GM19468 (cell line): ENCODE results near the gene FREM2.

Experiments
- ATAC-seq: cut with Tn5 transposase; IDR thresholded peaks from one replicate; pipeline ENCODE4 v1.9.1; 2021; ENCODE audit warnings: mild to moderate bottlenecking, moderate library complexity, moderate number of reproducible peaks; ENCODE audit not compliant: unreplicated experiment; ENCODE audit errors: extremely low read depth

FREM2 gene

DNA sequence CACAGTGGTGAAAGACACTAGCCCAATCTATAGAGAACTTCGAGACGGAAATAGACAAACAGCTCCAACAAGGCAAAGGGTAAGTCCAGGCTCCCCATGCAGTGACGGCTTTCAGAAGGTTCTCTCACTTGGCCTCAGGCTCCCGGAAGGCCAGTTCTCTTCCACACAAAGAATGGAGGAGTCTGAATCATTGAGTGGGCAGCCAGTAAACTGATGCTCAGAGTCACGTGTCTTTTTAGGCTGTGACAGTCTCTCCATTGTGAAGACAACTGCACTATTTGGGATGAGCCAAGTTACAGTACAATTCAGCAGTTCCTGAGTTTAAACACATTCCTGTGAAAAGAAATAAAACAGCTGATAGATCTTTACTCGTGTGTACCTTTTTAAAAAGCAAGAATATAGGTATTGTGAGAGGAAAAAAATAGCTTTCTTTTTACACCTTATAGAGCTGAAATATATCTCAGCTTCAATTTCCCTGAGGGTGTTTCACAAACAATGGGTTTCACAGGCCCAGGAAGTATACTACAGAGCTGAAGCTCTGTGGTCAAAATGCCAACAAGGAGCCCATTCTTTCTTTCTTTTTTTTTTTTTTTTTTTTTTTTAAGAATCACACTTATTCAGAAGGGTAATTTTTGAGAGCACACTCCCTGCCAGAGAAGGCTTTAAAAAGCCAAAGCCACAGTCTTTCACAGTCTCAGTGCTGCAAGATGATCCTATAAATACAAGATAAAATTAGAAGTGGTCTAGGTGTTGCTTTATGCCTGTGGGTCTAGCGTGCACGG lies 135.1 kb downstream of the FREM2 start:
- ATAC-seq: no peak

DNA sequence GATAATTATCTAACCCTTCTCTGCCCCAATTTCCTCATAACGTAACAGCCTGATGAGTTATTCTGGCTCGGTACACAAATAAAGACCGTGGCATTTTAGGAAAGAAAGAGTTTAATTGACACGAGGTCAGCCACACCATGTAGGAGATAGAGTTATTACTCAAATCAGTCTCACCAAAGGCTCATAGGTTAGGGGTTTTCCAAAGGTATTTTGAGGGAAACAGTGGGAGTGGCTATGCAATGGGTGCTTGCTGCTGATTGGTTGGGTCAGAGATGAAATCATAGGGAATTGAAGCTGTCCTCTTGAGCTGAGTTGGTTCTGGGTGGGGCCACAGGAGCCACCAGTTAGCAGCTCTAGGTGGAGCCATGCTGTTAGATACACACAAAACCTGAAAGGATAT lies 137.5 kb downstream of the FREM2 start:
- ATAC-seq: peak; percentile 10

DNA sequence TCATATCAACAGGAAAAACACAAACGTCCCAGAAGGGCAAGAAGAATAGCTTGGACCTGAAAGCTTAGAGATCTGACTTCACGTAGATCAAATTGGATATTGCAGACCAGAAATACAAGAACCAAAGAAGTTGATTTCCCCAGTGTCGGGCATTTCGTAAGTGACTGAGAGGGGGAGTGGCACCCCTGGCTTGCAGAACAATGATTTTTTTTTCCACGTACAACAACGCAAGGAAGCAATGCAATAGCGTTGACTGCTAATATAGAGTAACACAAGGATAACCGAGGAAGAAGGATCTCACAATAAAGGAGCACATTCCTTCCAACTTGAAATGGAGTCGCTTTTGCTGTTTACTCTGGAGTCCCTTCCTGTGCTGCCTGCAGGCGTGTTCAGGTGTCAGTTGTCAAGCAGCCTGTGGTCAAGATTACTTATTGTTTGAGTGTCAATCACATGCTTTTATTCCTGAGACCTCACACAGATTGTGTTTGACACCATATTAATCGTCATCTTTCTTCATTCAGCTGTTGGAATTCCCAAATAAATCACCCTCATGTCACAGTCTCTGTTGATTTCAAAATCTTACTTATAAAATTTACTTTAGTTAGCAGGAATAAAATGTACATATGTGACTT lies 139.4 kb downstream of the FREM2 start:
- no peak for ATAC-seq

DNA sequence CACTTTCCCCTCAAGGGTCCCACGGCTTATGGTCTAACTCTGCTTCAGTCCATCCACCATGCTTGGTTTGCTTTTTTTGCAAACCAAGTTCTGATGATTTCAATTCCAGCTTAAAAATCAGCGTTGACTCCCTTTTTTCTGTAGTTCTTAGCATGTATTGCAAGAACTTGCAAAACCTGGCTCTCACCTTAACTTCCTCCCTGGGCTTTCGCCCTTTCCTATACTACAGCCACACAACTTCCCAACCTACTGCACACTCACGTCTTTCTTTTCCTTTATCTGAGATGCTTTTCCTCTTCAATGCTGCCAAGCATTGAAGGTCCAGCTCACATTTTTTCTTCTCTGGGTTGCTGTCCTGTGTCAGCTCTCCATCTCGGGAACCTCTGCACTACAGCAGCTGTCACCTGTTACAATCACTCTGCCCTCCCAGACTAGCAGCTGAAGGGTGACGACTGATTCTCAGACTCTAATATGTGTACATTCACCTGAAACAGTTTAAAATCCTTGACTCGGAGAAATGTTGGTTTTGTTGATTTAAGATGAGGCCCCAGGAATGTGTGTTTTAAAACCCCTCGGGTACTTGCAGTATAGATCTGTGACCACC lies 143.7 kb downstream of the FREM2 start:
- ATAC-seq: no peak

DNA sequence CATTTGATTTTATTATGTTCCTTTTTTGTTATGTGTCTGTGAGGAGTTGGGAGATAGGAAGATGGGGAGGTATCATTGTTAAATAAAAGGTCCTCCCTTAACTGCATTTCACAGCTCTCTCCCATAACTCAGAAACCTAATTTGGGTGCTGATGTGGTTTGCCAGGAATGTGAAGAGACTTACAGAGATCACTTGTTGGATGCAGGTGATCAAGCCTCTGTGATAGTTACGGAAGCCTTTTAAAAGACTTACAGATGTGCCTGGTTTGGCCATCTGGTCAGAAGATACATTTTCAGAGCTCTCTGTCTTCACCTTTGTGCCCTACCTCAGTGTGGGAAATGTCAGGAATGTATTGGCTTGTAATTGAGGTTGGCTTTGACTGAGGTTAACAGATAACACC lies 157.7 kb downstream of the FREM2 start:
- no peak for ATAC-seq

DNA sequence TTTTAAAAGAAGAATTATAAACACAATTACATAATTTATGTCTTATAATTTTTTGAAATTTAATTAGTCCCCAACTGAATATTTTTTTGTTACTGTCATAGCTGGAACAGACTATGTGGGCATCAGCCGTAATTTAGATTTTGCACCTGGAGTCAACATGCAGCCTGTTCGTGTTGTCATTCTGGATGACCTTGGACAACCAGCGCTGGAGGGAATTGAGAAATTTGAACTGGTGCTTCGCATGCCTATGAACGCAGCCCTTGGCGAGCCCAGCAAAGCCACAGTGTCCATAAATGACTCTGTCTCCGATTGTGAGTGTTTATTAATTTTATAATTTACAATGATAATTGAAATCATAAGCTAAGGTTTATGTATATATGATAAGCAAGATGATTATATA lies 161.5 kb downstream of the FREM2 start:
- no peak for ATAC-seq

DNA sequence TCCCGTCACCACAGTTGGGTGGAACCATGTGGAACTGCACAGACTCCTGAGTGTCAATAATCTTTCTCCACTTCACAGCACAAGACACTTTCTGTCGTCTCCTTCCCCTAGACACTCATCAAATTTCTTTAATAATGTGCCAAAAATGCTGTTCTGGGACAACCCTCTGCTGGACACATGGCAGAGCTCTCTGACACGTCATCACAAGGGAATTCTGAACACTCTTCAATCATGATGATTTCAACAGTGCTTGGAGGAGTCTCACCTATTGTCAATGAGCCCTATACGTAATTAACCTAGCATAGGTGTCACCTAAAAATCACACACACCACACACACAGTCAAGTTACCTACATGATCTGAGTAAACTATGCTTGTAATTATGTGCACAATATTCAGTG lies 162.4 kb downstream of the FREM2 start:
- ATAC-seq: no peak

DNA sequence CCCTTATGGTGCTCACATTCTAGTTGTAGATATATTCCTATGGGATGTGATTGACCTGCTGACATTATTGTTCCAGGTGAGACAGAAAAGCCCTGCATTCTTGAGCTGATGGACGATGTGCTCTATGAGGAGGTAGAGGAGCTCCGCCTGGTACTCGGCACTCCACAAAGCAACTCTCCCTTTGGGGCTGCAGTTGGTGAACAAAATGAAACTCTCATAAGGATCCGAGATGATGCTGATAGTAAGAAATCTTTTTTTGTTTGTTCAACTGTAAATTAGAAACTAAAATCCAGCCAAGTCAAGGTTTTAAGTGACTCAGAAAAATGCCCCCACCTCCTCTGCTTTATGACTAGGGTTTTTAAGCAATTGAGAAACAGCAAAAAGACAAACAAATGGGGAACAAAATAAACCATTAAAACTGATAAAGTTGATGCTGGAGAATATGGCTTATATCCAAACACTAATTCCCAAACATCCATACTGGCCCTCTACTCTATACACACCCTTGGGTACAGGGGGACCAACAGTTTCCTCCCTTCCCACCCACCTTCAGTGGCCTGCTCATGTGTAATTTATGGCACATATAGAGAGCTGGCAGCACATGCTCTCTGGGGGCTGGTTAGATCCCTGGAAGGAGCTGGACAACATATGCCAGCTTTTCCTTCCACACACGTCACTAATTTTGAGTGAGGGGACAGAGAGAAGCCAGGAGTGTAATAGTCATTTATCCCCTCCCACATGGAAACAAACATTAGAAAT lies 164.2 kb downstream of the FREM2 start:
- no peak for ATAC-seq

DNA sequence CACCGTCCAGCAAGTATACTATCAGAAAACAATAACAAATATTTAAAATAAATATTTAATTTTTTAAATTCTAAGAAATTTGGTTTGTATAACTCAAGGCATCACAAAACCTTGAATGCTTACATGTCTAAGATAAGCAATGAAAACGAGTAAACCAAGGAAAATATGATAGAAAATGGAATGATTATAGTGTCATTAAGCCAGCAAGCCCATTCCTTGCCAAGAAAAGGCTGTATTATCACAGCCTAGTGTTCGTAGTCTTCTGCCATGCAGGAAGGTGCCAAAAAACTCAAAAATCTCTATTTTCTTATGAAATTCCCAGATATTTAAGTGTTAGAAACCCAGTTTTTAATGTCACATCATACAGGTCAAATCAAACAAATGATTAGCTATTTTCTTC lies 167.3 kb downstream of the FREM2 start:
- no peak for ATAC-seq

DNA sequence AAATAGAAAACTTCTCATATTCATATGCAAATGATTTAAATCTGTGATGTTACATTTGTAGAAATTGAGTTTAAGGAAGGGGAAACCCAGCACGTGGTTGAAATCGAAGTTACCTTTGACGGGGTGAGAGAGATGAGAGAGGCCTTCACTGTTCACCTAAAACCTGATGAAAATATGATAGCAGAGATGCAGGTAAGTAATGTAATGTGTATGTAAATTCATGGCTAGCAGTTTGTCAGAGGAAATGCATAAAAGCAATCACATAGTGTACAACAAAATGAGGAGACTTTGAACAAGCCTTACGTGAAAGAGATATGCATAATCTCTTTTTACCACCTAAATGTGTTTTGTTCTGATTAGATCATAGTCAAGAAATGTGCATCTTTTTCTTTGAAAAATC lies 169.2 kb downstream of the FREM2 start:
- no peak for ATAC-seq

DNA sequence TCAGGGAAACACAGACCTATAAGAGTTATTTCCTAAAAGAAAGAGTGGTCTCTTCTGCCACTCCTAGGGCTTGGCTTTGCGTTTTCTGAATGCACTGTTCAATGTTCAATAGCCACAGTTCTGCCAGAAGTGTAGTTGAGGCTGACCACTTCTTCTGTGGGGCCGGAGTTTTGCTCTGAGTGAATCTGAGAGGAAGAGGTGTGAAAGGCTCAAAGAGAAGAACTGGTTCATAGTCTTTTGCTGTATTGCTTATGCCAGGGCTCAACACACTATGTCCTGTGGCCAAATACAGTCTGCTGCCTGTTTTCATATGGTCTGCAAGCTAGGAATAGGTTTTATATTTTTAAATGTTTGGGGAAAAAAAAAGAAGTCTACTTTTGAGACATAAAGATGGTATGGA lies 175.6 kb downstream of the FREM2 start:
- ATAC-seq: no peak

DNA sequence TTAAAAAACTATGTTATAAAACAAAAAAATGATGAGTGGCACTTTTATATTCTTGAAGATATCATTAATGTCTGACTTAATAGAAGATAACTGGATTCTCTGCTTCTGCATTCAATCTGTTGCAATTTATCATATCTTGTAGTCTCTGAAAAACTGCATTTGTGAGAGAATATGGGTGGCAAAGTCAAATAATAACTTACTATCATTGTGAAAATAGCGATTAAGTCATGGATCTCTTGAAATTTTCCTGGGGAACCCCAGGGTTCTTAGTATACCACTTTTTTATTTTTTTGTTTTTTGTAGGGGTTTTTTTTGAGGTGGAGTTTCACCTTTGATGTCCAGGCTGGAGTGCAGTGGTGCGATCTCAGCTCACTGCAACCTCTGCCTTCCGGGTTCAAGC lies 176.7 kb downstream of the FREM2 start:
- no peak for ATAC-seq

DNA sequence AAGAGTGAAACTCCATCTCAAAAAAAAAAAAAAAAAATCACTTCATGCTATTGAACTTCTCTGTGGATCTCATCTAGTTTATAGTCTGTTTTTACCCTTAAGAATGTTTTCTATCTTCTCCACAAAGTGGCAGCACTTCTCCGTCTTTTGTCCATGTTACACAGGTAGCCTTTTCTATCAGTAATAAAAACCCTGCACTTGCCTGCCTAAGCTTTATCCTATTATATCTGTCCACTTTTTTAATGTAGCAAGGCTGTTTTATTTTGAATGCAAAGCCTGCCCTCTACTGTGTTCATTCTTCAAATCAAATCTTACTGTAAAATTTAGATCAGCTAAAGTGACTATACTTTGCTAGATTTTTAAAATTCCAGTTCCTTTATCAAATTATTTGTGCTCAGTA lies 179.8 kb downstream of the FREM2 start:
- no peak for ATAC-seq

DNA sequence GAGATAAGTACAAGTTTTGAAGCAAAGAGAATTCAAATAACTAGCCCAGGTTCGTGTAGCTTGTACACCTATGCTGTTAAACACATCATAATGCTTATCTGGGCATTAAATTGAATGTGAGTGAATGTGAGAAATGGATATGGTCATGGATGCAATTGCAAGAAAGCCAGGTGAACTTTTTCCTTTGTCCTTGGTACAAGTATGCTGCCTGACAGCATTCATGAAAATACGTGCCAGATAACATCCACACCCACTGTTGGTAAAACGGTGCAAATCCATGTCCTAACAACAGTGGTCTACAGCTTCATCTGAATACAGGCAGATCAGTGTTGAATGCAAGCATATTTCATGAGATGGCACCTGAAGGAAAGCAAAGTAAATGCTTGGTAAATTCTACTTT lies 181.5 kb downstream of the FREM2 start:
- ATAC-seq: no peak

DNA sequence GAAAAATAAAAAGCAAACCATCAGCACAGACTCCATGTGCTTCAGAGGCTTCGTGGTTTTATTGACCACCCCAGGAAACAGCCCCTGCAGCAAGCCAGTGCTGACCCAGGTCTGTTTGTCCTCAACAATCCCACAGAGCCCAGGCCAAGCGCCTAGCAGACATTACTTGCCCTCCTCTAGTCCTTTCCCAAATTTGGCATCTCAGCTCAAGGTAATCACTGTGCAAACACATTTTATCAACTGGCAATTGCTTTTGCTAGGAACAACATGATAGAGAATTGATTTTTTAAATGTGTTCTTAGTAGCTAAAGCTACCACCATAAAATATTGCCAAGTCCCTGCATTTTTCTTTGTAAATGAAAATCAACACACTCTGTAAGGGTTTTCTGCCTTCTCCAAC lies 182.0 kb downstream of the FREM2 start:
- no peak for ATAC-seq

DNA sequence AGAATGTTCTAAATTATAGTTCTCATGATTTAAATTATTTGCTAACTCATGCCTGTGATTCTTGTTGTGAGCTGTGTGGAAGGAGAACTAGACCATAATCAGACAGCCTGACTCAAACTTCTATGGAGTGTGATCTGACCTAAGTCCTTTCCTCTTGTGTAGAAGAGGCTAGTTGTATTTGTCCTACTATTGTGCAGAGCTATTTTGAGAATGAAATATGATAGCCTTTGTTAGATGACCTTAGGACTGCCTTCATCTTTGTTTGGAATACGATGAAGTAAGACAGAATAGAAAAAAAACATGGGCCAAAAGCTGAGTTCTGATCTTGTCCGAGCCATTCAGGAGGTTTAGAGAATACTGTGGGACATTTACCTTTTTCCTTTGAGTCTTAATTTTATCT lies 184.4 kb downstream of the FREM2 start:
- no peak for ATAC-seq

DNA sequence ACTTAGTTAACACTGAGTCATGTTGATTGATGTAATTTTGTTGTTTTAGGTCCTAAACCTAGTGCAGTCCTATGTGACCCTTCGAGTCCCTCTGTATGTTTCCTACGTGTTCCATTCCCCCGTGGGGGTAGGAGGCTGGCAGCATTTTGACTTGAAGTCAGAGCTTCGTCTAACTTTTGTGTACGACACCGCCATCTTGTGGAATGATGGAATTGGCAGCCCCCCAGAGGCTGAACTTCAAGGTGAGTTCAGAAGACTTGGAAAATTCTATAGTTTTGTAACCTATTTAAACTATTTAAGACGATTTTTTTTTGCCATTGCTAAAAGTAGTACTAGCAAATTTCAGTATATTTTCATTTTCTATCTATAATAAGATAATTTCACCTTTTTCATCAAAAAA lies 185.8 kb downstream of the FREM2 start:
- ATAC-seq: no peak

DNA sequence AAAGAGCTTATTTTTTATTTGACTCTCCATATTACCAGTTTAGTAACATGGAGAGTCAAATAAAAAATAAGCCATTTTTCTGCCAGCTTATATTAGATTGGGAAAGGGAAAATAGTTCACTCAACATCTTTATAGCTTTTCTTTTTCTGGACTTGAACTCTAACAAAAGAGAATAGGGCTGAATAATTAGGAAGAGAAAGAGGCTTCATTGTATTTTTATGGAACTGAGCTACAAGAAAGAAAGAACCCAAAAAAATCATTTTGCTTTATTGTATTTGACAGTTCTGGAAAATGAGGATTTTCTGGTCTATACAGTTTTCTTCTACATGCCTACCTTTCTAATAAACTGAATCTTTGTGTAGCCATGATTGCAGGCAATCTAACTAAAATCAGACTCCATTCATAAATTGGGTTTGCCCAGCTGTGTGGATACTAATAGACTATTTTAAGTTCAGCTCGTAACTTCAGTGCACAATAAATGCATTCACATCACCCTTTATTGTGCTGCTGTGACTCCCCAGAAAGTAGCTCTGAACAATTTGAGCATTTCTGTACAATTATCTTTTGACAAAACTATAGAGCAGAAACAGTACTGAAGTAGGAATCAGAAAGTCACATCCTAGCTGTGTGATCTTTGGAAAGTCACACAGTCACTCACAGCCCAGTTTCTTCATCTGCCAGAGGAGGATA lies 188.5 kb downstream of the FREM2 start:
- no peak for ATAC-seq

DNA sequence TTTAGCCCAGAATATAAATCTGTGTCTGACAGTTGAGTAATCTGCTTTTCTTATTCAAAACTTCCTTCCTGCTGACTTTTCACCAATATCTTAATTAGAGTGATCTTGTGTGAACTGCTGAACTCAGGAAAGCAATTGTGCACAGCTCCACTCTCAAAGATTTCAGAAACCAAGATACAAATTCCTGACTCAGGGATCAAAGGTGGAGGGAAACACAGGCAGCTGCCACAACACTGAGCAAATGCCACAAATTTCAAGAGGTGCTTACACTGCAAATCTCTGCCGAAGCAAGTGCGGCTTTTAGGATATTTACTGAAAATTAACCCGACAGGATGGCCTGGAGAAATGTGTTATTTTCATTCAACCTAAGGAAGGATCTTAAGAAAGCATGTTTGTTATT lies 192.4 kb downstream of the FREM2 start:
- ATAC-seq: no peak

DNA sequence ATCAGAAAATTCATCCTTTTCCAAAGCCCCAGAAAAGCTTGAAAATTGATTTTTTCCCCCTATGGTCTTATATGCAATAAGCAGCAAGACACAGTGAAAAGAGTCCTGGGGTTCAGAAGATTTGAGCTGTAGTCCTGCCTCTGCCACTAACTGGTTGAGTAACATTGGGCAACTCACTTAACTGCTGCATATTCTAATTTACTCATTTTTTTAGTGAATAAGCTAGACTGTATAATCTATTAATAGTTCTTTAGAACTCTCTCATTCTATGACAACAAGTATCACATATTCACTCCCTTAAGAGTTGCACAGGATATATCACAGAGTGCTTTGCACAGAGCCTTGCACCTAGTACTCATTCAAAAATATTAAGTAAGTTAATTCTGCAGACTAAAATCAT lies 192.9 kb downstream of the FREM2 start:
- ATAC-seq: no peak
